DOHH2 (cell line): ENCODE data around the gene SPSB1.

Experiments used
- H3F3A ChIP-seq: fragments of 200-600 bp; sonication (generic), shearing (Covaris generic); 2 replicates; pipeline ENCODE4 v1.6.0; 2016; ENCODE audit warnings: antibody characterized with exemption, mild to moderate bottlenecking; ENCODE audit not compliant: control insufficient read depth, insufficient read depth
- H3K27ac ChIP-seq: fragments of 200-600 bp; sonication (generic); 2 replicates; pipeline ENCODE4 v1.5.1; 2014; ENCODE audit warnings: low read depth, mild to moderate bottlenecking, low read length, moderate library complexity
- H3K27me3 ChIP-seq: fragments of 200-600 bp; sonication (generic); 2 replicates; pipeline ENCODE4 v1.6.1; 2014; ENCODE audit warnings: mild to moderate bottlenecking, low read length, mixed read lengths; ENCODE audit not compliant: control insufficient read depth
- H3K36me3 ChIP-seq: fragments of 200-600 bp; sonication (generic); 2 replicates; pipeline ENCODE4 v1.6.1; 2014; ENCODE audit warnings: mild to moderate bottlenecking, low read length, moderate library complexity, mixed read lengths; ENCODE audit not compliant: control insufficient read depth
- H3K4me1 ChIP-seq: fragments of 200-600 bp; sonication (generic); 2 replicates; pipeline ENCODE4 v1.6.1; 2014; ENCODE audit warnings: mild to moderate bottlenecking, low read length, mixed read lengths; ENCODE audit not compliant: control insufficient read depth
- H3K4me2 ChIP-seq: fragments of 200-600 bp; sonication (generic); 2 replicates; pipeline ENCODE4 v1.6.0; 2014; ENCODE audit warnings: mild to moderate bottlenecking, low read length, moderate library complexity
- H3K4me3 ChIP-seq: fragments of 200-600 bp; sonication (generic); 2 replicates; pipeline ENCODE4 v1.5.1; 2014; ENCODE audit warnings: mild to moderate bottlenecking, low read length, mixed read lengths
- H3K79me2 ChIP-seq: fragments of 200-600 bp; sonication (generic); 2 replicates; pipeline ENCODE4 v1.6.1; 2014; ENCODE audit warnings: mild to moderate bottlenecking, low read length, mixed read lengths; ENCODE audit not compliant: control insufficient read depth
- H3K9me2 ChIP-seq: fragments of 200-600 bp; sonication (generic); replicated peaks from 2 replicates; pipeline ENCODE4 v1.6.1; 2014; ENCODE audit warnings: mild to moderate bottlenecking, low read length, mixed read lengths; ENCODE audit not compliant: control insufficient read depth
- H3K9me3 ChIP-seq: fragments of 200-600 bp; sonication (generic); 2 replicates; pipeline ENCODE4 v1.6.1; 2014; ENCODE audit warnings: antibody characterized with exemption, low read length, mixed read lengths; ENCODE audit not compliant: control insufficient read depth, insufficient read depth
- H4K20me1 ChIP-seq: fragments of 200-600 bp; sonication (generic); 2 replicates; pipeline ENCODE4 v1.6.0; 2014; ENCODE audit warnings: low read depth, mild to moderate bottlenecking, antibody characterized with exemption, low read length, moderate library complexity; ENCODE audit not compliant: control insufficient read depth, insufficient read depth
- CTCF ChIP-seq: fragments of 200-600 bp; sonication (generic); IDR thresholded peaks from one replicate; pipeline ENCODE4 v1.5.1; 2014; ENCODE audit warnings: antibody characterized with exemption, mild to moderate bottlenecking, low read depth, low read length; ENCODE audit not compliant: poor library complexity, severe bottlenecking
- EZH2phosphoT487 ChIP-seq: fragments of 200-600 bp; sonication (generic); IDR thresholded peaks from 2 replicates; pipeline ENCODE4 v1.6.1; 2017; ENCODE audit warnings: borderline replicate concordance, mild to moderate bottlenecking, antibody characterized with exemption, low read length, moderate library complexity, mixed read lengths

SPSB1 gene

GRCh38 chr1:9331558-9332346 is 39.1 kb downstream of the SPSB1 start:
- Histone ChIP-seq H3K79me2 (no peaks in the 10 kb centered on the region; the same call in 1 of the 2 replicates), H3F3A (no peaks in the 10 kb centered on the region), H3K27ac (no peak overlapping the region), H4K20me1 (0 out of 2 replicates have a peak, but pooled peaks cover 4% of the 10 kb centered on the region), H3K4me1 (no peaks in the 10 kb centered on the region), H3K27me3 (no peaks in the 10 kb centered on the region), H3K9me2 (no peaks in the 10 kb centered on the region), H3K4me3 (no peak overlapping the region), H3K4me2 (no peak overlapping the region), H3K9me3 (no peaks in the 10 kb centered on the region), H3K36me3 (no peaks in the 10 kb centered on the region)
- TF ChIP-seq CTCF = no peak
- no peak for TF ChIP-seq EZH2phosphoT487

GRCh38 chr1:9332513-9333143 is 39.9 kb downstream of the SPSB1 start:
- TF ChIP-seq CTCF (no peak), EZH2phosphoT487 (no peak)
- no peaks in the 10 kb centered on the region for H3K9me3 ChIP-seq
- H3K4me1 ChIP-seq = no peaks in the 10 kb centered on the region
- H3F3A ChIP-seq = no peaks in the 10 kb centered on the region
- H3K27ac ChIP-seq = no peak overlapping the region
- H3K4me2 ChIP-seq = no peak overlapping the region
- H3K27me3 ChIP-seq = no peaks in the 10 kb centered on the region
- H3K79me2 ChIP-seq = no peaks in the 10 kb centered on the region; the same call in 1 of the 2 replicates
- H3K4me3 ChIP-seq = no peak overlapping the region
- 0 out of 2 replicates have a peak, but pooled peaks cover 4% of the 10 kb centered on the region for H4K20me1 ChIP-seq
- H3K36me3 ChIP-seq = no peaks in the 10 kb centered on the region
- no peaks in the 10 kb centered on the region for H3K9me2 ChIP-seq

- Histone ChIP-seq H3K36me3 (no peaks in the 10 kb centered on the region), H3K27ac (no peak overlapping the region), H3K9me2 (no peaks in the 10 kb centered on the region), H3K4me1 (no peaks in the 10 kb centered on the region), H3F3A (no peaks in the 10 kb centered on the region), H3K4me3 (no peak overlapping the region), H3K4me2 (no peak overlapping the region), H4K20me1 (no peaks in the 10 kb centered on the region), H3K27me3 (no peaks in the 10 kb centered on the region), H3K9me3 (no peaks in the 10 kb centered on the region), H3K79me2 (no peaks in the 10 kb centered on the region; the same call in 1 of the 2 replicates)
- TF ChIP-seq CTCF (no peak), EZH2phosphoT487 (no peak)
Observed at GRCh38 chr1:9338397-9339246, 45.9 kb downstream of the SPSB1 start.
